Neural cell (in vitro differentiated cells): ENCODE data around the gene SLC2A14. TPM values are rescaled to one million over a fixed set of nuclear protein-coding genes. Genes with fewer than 3 reads are reported as not detected.

Experiments used
- H2AFZ ChIP-seq: fragments of 200-600, 300-800 bp; sonication (generic), shearing (Covaris generic); 2 replicates; pipeline ENCODE4 v1.6.0; 2014; ENCODE audit warnings: low read depth, mild to moderate bottlenecking, antibody characterized with exemption, low read length, moderate library complexity
- H3F3A ChIP-seq: fragments of 200-600 bp; shearing (Covaris generic); 2 replicates; pipeline ENCODE4 v1.6.1; 2016; ENCODE audit warnings: mild to moderate bottlenecking, moderate library complexity, mixed read lengths, antibody characterized with exemption, low read length; ENCODE audit not compliant: insufficient read depth, poor library complexity, severe bottlenecking
- H3K27ac ChIP-seq: fragments of 200-600, 300-800 bp; sonication (generic), shearing (Covaris generic); 2 replicates; pipeline ENCODE4 v1.5.1; 2014; ENCODE audit warnings: mild to moderate bottlenecking, low read length, moderate library complexity
- H3K27me3 ChIP-seq: fragments of 300-800, 200-600 bp; sonication (generic), shearing (Covaris generic); 2 replicates; pipeline ENCODE4 v1.6.0; 2014; ENCODE audit warnings: mild to moderate bottlenecking, low read depth, low read length, moderate library complexity; ENCODE audit not compliant: insufficient read depth
- H3K36me3 ChIP-seq: fragments of 300-800, 200-600 bp; sonication (generic), shearing (Covaris generic); 2 replicates; pipeline ENCODE4 v1.5.1; 2014; ENCODE audit warnings: mild to moderate bottlenecking, antibody characterized with exemption, low read length, moderate library complexity; ENCODE audit not compliant: insufficient read depth
- H3K4me2 ChIP-seq: fragments of 300-800, 200-600 bp; sonication (generic), shearing (Covaris generic); 2 replicates; pipeline ENCODE4 v1.6.0; 2014; ENCODE audit warnings: mild to moderate bottlenecking, low read length
- H3K4me3 ChIP-seq: fragments of 300-800, 200-600 bp; sonication (generic), shearing (Covaris generic); 2 replicates; pipeline ENCODE4 v1.5.1; 2014; ENCODE audit warnings: mild to moderate bottlenecking, low read length, moderate library complexity
- H3K79me2 ChIP-seq: fragments of 200-600 bp; shearing (Covaris generic); replicated peaks from 2 replicates; pipeline ENCODE4 v1.6.0; 2014; ENCODE audit warnings: mild to moderate bottlenecking, low read length, moderate library complexity; ENCODE audit not compliant: insufficient read depth
- H3K9ac ChIP-seq: fragments of 300-800, 200-600 bp; sonication (generic), shearing (Covaris generic); 2 replicates; pipeline ENCODE4 v1.6.1; 2016; ENCODE audit warnings: mild to moderate bottlenecking, low read length, mixed read lengths
- H3K9me2 ChIP-seq: fragments of 200-600 bp; shearing (Covaris generic); 2 replicates; pipeline ENCODE4 v1.6.1; 2016; ENCODE audit warnings: mild to moderate bottlenecking, low read length, mixed read lengths; ENCODE audit not compliant: insufficient read depth
- H3K9me3 ChIP-seq: fragments of 200-600, 300-800 bp; sonication (generic), shearing (Covaris generic); 2 replicates; pipeline ENCODE4 v1.6.1; 2016; ENCODE audit warnings: mild to moderate bottlenecking, mixed run types, low read length, moderate library complexity, mixed read lengths
- H4K20me1 ChIP-seq: fragments of 200-600 bp; shearing (Covaris generic); 2 replicates; pipeline ENCODE4 v1.6.1; 2016; ENCODE audit warnings: mild to moderate bottlenecking, mixed run types; ENCODE audit not compliant: insufficient read depth
- EP300 ChIP-seq: fragments of 450-650 bp; conservative IDR thresholded peaks from 2 replicates; pipeline ENCODE4 v1.6.1; 2014; ENCODE audit warnings: antibody characterized with exemption, mild to moderate bottlenecking, moderate library complexity; ENCODE audit not compliant: poor library complexity, severe bottlenecking
- EZH2 ChIP-seq: fragments of 200-600, 300-800 bp; shearing (Covaris generic), sonication (generic); IDR thresholded peaks from 2 replicates; pipeline ENCODE4 v1.6.1; 2014; ENCODE audit warnings: antibody characterized with exemption, low read length, borderline replicate concordance, mild to moderate bottlenecking; ENCODE audit not compliant: insufficient read depth, poor library complexity, severe bottlenecking
- MXI1 ChIP-seq: fragments of 450-650 bp; conservative IDR thresholded peaks from 2 replicates; pipeline ENCODE4 v1.6.1; 2014; ENCODE audit warnings: antibody characterized with exemption, mild to moderate bottlenecking; ENCODE audit not compliant: poor library complexity, severe bottlenecking
- POLR2AphosphoS5 ChIP-seq: IDR thresholded peaks from 2 replicates; pipeline ENCODE4 v1.6.1; 2012
- RAD21 ChIP-seq: fragments of 450-650 bp; conservative IDR thresholded peaks from 2 replicates; pipeline ENCODE4 v1.6.1; 2014; ENCODE audit warnings: antibody characterized with exemption, mild to moderate bottlenecking, moderate library complexity
- REST ChIP-seq: IDR thresholded peaks from 2 replicates; pipeline ENCODE4 v1.6.1; 2012; ENCODE audit warnings: borderline replicate concordance
- SMC3 ChIP-seq: fragments of 450-650 bp; conservative IDR thresholded peaks from 2 replicates; pipeline ENCODE4 v1.6.1; 2014; ENCODE audit warnings: antibody characterized with exemption, mild to moderate bottlenecking, moderate library complexity; ENCODE audit not compliant: poor library complexity
- TAF1 ChIP-seq: IDR thresholded peaks from 2 replicates; pipeline ENCODE4 v1.6.1; 2012; ENCODE audit warnings: low read depth
- polyA plus RNA-seq: library from polyadenylated mRNA; depleted of rRNA; stranded (reverse); fragments of >200 nt; gene quantifications from 2 replicates; pipeline ENCODE4 v1.2.3, GENCODE V29; 2014
- TF ChIP-seq, protein P1 (sequence below): fragments of 450-650 bp; IDR thresholded peaks from 2 replicates; pipeline ENCODE4 v1.5.1; 2014; ENCODE audit warnings: antibody characterized with exemption, mild to moderate bottlenecking, moderate library complexity; ENCODE audit not compliant: poor library complexity, severe bottlenecking

Gene SLC2A14
- polyA plus RNA-seq, 1 donor from 2014 or later = not detected

GRCh38 chr12:7859552-7859951 is 13.2 kb downstream of the SLC2A14 start:
- H2AFZ ChIP-seq = no peak overlapping the region
- H3F3A ChIP-seq = no peaks in the 10 kb centered on the region
- H4K20me1 ChIP-seq = no peaks in the 10 kb centered on the region
- no peaks in the 10 kb centered on the region for H3K36me3 ChIP-seq
- no peak overlapping the region for H3K4me2 ChIP-seq
- H3K79me2 ChIP-seq = no peaks in the 10 kb centered on the region
- no peak overlapping the region for H3K4me3 ChIP-seq
- no peaks in the 10 kb centered on the region for H3K9me3 ChIP-seq
- H3K27me3 ChIP-seq = no peaks in the 10 kb centered on the region
- no peak overlapping the region for H3K27ac ChIP-seq
- H3K9me2 ChIP-seq = no peaks in the 10 kb centered on the region
- H3K9ac ChIP-seq = no peak overlapping the region
- no peak for TF ChIP-seq EZH2

DNA sequence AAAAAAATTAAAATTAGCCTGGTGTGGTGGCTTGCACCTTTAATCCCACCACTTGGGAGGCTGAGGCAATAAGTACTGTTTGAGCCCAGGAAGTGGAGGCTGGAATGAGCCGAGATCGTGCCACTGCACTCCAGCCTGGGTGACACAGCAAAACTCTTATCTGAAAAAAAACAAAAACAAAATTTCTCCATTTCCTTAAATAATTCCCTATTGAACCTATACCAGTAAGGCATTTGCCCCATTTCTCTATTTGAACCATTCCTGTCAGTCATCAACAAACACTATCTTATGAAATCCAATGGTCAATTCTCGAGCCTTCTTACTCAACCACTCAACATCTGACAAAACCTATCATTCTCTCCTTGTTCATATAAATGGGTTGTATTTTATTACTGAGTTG is 14.7 kb downstream of the SLC2A14 start:
- no peak overlapping the region for H3K27ac ChIP-seq
- H3K9ac ChIP-seq = no peak overlapping the region
- H3K9me2 ChIP-seq = no peaks in the 10 kb centered on the region
- no peaks in the 10 kb centered on the region for H3K27me3 ChIP-seq
- no peaks in the 10 kb centered on the region for H3K36me3 ChIP-seq
- H3K9me3 ChIP-seq = no peaks in the 10 kb centered on the region
- no peaks in the 10 kb centered on the region for H3F3A ChIP-seq
- H3K4me3 ChIP-seq = no peak overlapping the region
- H3K4me2 ChIP-seq = no peak overlapping the region
- H4K20me1 ChIP-seq = no peaks in the 10 kb centered on the region
- no peaks in the 10 kb centered on the region for H3K79me2 ChIP-seq
- TF ChIP-seq MXI1 (no peak), REST (no peak), SMC3 (no peak), POLR2AphosphoS5 (no peak), RAD21 (no peak), EZH2 (no peak), TAF1 (no peak), EP300 (no peak)
- TF ChIP-seq, protein P1, sequence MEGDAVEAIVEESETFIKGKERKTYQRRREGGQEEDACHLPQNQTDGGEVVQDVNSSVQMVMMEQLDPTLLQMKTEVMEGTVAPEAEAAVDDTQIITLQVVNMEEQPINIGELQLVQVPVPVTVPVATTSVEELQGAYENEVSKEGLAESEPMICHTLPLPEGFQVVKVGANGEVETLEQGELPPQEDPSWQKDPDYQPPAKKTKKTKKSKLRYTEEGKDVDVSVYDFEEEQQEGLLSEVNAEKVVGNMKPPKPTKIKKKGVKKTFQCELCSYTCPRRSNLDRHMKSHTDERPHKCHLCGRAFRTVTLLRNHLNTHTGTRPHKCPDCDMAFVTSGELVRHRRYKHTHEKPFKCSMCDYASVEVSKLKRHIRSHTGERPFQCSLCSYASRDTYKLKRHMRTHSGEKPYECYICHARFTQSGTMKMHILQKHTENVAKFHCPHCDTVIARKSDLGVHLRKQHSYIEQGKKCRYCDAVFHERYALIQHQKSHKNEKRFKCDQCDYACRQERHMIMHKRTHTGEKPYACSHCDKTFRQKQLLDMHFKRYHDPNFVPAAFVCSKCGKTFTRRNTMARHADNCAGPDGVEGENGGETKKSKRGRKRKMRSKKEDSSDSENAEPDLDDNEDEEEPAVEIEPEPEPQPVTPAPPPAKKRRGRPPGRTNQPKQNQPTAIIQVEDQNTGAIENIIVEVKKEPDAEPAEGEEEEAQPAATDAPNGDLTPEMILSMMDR = no peak
- no peak overlapping the region for H2AFZ ChIP-seq

DNA sequence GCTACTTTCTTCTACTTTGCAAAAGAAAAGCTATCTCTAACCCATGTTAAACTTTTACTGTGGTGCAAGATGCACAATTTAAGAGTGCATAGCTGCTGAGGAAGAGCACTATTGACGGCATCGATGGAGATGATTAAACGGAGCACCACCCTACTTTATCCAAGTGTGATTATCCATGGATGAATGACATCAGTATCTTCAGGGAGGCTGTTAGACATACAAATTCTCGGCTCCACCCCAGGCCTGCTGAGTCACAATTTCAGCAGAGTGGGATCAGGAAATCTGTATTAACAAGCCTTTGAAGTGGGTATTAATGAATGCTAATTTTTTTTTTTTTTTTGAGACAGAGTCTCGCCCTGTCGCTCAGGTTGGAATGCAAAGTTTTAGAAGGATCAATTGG is 16.2 kb downstream of the SLC2A14 start:
- Histone ChIP-seq H3K4me2 (no peak overlapping the region), H2AFZ (no peak overlapping the region), H3K9me2 (no peaks in the 10 kb centered on the region), H3K36me3 (no peaks in the 10 kb centered on the region), H3F3A (no peaks in the 10 kb centered on the region), H3K27ac (no peak overlapping the region), H4K20me1 (no peaks in the 10 kb centered on the region), H3K27me3 (no peaks in the 10 kb centered on the region), H3K9me3 (no peaks in the 10 kb centered on the region), H3K79me2 (no peaks in the 10 kb centered on the region), H3K9ac (no peak overlapping the region), H3K4me3 (no peak overlapping the region)
- TF ChIP-seq POLR2AphosphoS5 (no peak), EZH2 (no peak), MXI1 (no peak), EP300 (no peak), RAD21 (no peak), TAF1 (no peak), REST (no peak), SMC3 (no peak)
- TF ChIP-seq, protein P1 = no peak
